SU-DHL-6 (cell line): Measurements from ENCODE around the gene TMPRSS12.

Experiments
- H2AFZ ChIP-seq: fragments of 200-600 bp; sonication (generic); 2 replicates; pipeline ENCODE4 v1.6.1; 2014; ENCODE audit warnings: low read depth, mild to moderate bottlenecking, moderate library complexity, mixed read lengths, antibody characterized with exemption, low read length; ENCODE audit not compliant: severe bottlenecking
- H3F3A ChIP-seq: fragments of 200-600 bp; shearing (Covaris generic); 2 replicates; pipeline ENCODE4 v1.6.0; 2016; ENCODE audit warnings: antibody characterized with exemption, mild to moderate bottlenecking; ENCODE audit not compliant: insufficient read depth
- H3K27ac ChIP-seq: fragments of 200-600 bp; sonication (generic); 2 replicates; pipeline ENCODE4 v1.5.1; 2016; ENCODE audit warnings: low read depth, mild to moderate bottlenecking, low read length, moderate library complexity, mixed read lengths
- H3K27me3 ChIP-seq: fragments of 200-600 bp; sonication (generic), shearing (Covaris generic); 2 replicates; pipeline ENCODE4 v1.6.0; 2014; ENCODE audit warnings: mild to moderate bottlenecking, low read length
- H3K36me3 ChIP-seq: fragments of 200-600 bp; sonication (generic); 2 replicates; pipeline ENCODE4 v1.6.1; 2014; ENCODE audit warnings: mild to moderate bottlenecking, low read length, mixed read lengths
- H3K4me2 ChIP-seq: fragments of 300-600, 200-600 bp; shearing (Covaris generic), sonication (generic); 2 replicates; pipeline ENCODE4 v1.6.0; 2014; ENCODE audit warnings: low read length, low read depth, mild to moderate bottlenecking; ENCODE audit not compliant: poor library complexity, severe bottlenecking
- H3K4me3 ChIP-seq: fragments of 200-600 bp; sonication (generic); 2 replicates; pipeline ENCODE4 v1.5.1; 2014; ENCODE audit warnings: antibody characterized with exemption, low read length, mild to moderate bottlenecking, mixed read lengths; ENCODE audit not compliant: insufficient read depth, poor library complexity, severe bottlenecking
- H3K79me2 ChIP-seq: fragments of 200-600 bp; sonication (generic); 2 replicates; pipeline ENCODE4 v1.6.1; 2014; ENCODE audit warnings: mild to moderate bottlenecking, low read length, moderate library complexity; ENCODE audit not compliant: insufficient read depth
- H3K9ac ChIP-seq: fragments of 200-600 bp; sonication (generic); 2 replicates; pipeline ENCODE4 v1.7.0; 2014; ENCODE audit warnings: mild to moderate bottlenecking, low read length
- H3K9me2 ChIP-seq: fragments of 200-600 bp; sonication (generic); replicated peaks from 2 replicates; pipeline ENCODE4 v1.6.1; 2014; ENCODE audit warnings: low read length; ENCODE audit not compliant: insufficient read depth
- H3K9me3 ChIP-seq: fragments of 200-600 bp; sonication (generic); 2 replicates; pipeline ENCODE4 v1.6.1; 2014; ENCODE audit warnings: low read length, mixed read lengths; ENCODE audit not compliant: insufficient read depth
- H4K20me1 ChIP-seq: fragments of 200-600 bp; sonication (generic); 2 replicates; pipeline ENCODE4 v1.6.1; 2014; ENCODE audit warnings: low read depth, mild to moderate bottlenecking, antibody characterized with exemption, low read length, moderate library complexity, mixed read lengths
- CTCF ChIP-seq: fragments of 200-600 bp; sonication (generic); IDR thresholded peaks from one replicate; pipeline ENCODE4 v1.5.1; 2017; ENCODE audit warnings: antibody characterized with exemption, mild to moderate bottlenecking, low read length, moderate library complexity; ENCODE audit not compliant: insufficient read depth, poor library complexity, severe bottlenecking
- EZH2phosphoT487 ChIP-seq: fragments of 200-600 bp; sonication (generic), shearing (Covaris generic); conservative IDR thresholded peaks from 2 replicates; pipeline ENCODE4 v1.6.1; 2018; ENCODE audit warnings: mild to moderate bottlenecking, antibody characterized with exemption, low read length, moderate library complexity, mixed read lengths

Gene TMPRSS12

DNA sequence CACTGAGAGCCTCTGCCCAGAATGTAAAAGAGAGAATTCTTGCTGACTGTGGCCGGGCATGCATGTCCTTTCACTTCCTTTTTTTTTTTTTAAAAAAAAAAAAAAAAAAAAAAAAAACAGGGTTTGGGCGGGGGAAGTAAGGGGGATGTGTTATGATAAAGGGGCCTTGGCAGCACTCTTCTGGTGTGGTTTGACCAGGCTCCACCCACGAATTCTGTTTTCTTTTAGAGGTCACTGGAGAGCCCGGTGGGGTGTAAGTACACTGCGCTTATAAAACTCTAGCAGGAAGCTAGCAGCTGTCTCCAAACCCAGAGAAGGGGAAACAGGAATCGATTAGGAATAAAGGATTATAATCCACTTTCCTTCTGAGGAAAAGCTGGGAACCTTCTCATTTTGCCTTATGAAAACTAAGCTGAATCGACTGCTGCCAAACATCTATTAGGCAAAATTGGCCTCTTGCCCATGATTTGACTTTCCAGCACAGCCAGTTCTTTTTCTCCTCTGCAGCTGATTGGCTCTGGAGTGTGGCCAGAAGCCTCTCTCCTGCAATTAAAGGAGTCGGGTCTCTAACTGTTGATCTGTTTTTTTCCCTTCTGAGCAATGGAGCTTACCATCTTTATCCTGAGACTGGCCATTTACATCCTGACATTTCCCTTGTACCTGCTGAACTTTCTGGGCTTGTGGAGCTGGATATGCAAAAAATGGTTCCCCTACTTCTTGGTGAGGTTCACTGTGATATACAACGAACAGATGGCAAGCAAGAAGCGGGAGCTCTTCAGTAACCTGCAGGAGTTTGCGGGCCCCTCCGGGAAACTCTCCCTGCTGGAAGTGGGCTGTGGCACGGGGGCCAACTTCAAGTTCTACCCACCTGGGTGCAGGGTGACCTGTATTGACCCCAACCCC lies 82.0 kb downstream of the TMPRSS12 start:
- 0 out of 2 replicates have a peak, but pooled peaks cover under 1% of the 10 kb centered on the region for H3K36me3 ChIP-seq
- no peaks in the 10 kb centered on the region for H3K27me3 ChIP-seq
- no peaks in the 10 kb centered on the region for H3K9me2 ChIP-seq
- no peak for TF ChIP-seq CTCF
- TF ChIP-seq EZH2phosphoT487: no peak
- H3K9me3 ChIP-seq: no peaks in the 10 kb centered on the region
- H3K4me2 ChIP-seq: peak overlapping the region; percentile 99
- H3K79me2 ChIP-seq: peaks cover 39% of the 10 kb centered on the region
- H3K27ac ChIP-seq: peak overlapping the region; percentile 100
- H3K4me3 ChIP-seq: peak overlapping the region; percentile 57
- no peak overlapping the region for H2AFZ ChIP-seq
- no peaks in the 10 kb centered on the region for H4K20me1 ChIP-seq
- H3K9ac ChIP-seq: peak overlapping the region; percentile 64
- peaks cover 70% of the 10 kb centered on the region for H3F3A ChIP-seq

DNA sequence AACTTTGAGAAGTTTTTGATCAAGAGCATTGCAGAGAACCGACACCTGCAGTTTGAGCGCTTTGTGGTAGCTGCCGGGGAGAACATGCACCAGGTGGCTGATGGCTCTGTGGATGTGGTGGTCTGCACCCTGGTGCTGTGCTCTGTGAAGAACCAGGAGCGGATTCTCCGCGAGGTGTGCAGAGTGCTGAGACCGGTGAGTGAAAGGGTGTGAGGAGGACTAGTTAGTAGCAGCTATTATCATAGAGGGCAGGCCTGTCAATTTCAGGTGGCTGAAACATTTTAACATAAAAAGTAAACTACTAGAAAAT lies 82.6 kb downstream of the TMPRSS12 start:
- peaks cover 39% of the 10 kb centered on the region for H3K79me2 ChIP-seq
- H3K27ac ChIP-seq: peak overlapping the region; percentile 100
- no peaks in the 10 kb centered on the region for H3K9me2 ChIP-seq
- H3K9ac ChIP-seq: peak overlapping the region; percentile 61
- H3K4me2 ChIP-seq: peak overlapping the region; percentile 99
- no peaks in the 10 kb centered on the region for H4K20me1 ChIP-seq
- H3K9me3 ChIP-seq: no peaks in the 10 kb centered on the region
- no peaks in the 10 kb centered on the region for H3K27me3 ChIP-seq
- H3K36me3 ChIP-seq: 0 out of 2 replicates have a peak, but pooled peaks cover 4% of the 10 kb centered on the region
- peaks cover 72% of the 10 kb centered on the region for H3F3A ChIP-seq
- H2AFZ ChIP-seq: no peak overlapping the region
- peak overlapping the region; percentile 57 for H3K4me3 ChIP-seq
- TF ChIP-seq CTCF (no peak), EZH2phosphoT487 (no peak)

DNA sequence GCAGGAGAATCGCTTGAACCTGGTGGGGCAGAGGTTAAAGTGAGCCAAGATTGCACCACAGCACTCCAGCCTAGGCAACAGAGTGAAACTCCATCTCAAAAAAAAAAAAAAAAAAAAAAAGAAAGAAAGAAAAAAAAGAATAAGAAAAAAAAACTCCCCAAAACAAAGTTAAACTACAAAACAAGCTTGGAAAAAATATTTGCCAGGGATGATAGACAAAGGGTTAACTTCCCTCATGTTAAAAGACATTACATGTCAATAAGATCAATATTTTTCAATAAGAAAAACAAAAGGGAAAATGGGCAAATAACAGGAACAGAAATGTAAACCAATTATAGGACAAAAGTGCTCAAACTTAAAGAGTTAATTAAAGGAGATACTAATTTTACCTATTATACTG lies 83.2 kb downstream of the TMPRSS12 start:
- H3K4me2 ChIP-seq: peak overlapping the region; percentile 99
- H3K27me3 ChIP-seq: no peaks in the 10 kb centered on the region
- H3K9ac ChIP-seq: peak overlapping the region; percentile 61
- no peaks in the 10 kb centered on the region for H4K20me1 ChIP-seq
- H3K9me2 ChIP-seq: no peaks in the 10 kb centered on the region
- 0 out of 2 replicates have a peak, but pooled peaks cover 4% of the 10 kb centered on the region for H3K36me3 ChIP-seq
- H3K4me3 ChIP-seq: peak overlapping the region; percentile 57
- TF ChIP-seq CTCF (no peak), EZH2phosphoT487 (no peak)
- peaks cover 39% of the 10 kb centered on the region for H3K79me2 ChIP-seq
- peak overlapping the region; percentile 100 for H3K27ac ChIP-seq
- H3K9me3 ChIP-seq: no peaks in the 10 kb centered on the region
- H3F3A ChIP-seq: peaks cover 72% of the 10 kb centered on the region
- H2AFZ ChIP-seq: no peak overlapping the region
